Nephron progenitor cell (in vitro differentiated cells): Measurements from ENCODE around the gene S1PR3.

Source experiments
- DNase-seq: peaks from one replicate; pipeline ENCODE4 v3.0.0; 2021
- H3K27ac Mint-ChIP-seq: 2 replicates; pipeline ENCODE4 v1.8.0; 2021; ENCODE audit warnings: mild to moderate bottlenecking, moderate library complexity, mixed read lengths
- H3K27me3 Mint-ChIP-seq: 2 replicates; pipeline ENCODE4 v1.8.0; 2021; ENCODE audit warnings: mild to moderate bottlenecking, low read depth, mixed read lengths; ENCODE audit not compliant: poor library complexity
- H3K36me3 Mint-ChIP-seq: 2 replicates; pipeline ENCODE4 v1.8.0; 2021; ENCODE audit warnings: low read depth, mixed read lengths
- H3K4me1 Mint-ChIP-seq: 2 replicates; pipeline ENCODE4 v1.8.0; 2021; ENCODE audit warnings: mixed read lengths
- H3K4me3 Mint-ChIP-seq: 2 replicates; pipeline ENCODE4 v1.8.0; 2021; ENCODE audit warnings: mild to moderate bottlenecking, moderate library complexity, mixed read lengths
- H3K9me3 Mint-ChIP-seq: 2 replicates; pipeline ENCODE4 v1.8.0; 2021; ENCODE audit warnings: mild to moderate bottlenecking, moderate library complexity, mixed read lengths
- TF ChIP-seq, protein P1 (sequence below): fragments of 200-600 bp; sonication (generic); IDR thresholded peaks from 2 replicates; pipeline ENCODE4 v1.5.0; 2021; ENCODE audit warnings: antibody characterized with exemption

Gene S1PR3

GRCh38 chr9:89000973-89001916 is 10.0 kb downstream of the S1PR3 start:
- Mint-ChIP-seq H3K27me3 (no peaks in the 10 kb centered on the region), H3K4me3 (peak overlapping the region; percentile 44), H3K9me3 (no peaks in the 10 kb centered on the region), H3K36me3 (peaks cover 56% of the 10 kb centered on the region), H3K27ac (no peak overlapping the region), H3K4me1 (peaks cover 53% of the 10 kb centered on the region)
- TF ChIP-seq, protein P1, sequence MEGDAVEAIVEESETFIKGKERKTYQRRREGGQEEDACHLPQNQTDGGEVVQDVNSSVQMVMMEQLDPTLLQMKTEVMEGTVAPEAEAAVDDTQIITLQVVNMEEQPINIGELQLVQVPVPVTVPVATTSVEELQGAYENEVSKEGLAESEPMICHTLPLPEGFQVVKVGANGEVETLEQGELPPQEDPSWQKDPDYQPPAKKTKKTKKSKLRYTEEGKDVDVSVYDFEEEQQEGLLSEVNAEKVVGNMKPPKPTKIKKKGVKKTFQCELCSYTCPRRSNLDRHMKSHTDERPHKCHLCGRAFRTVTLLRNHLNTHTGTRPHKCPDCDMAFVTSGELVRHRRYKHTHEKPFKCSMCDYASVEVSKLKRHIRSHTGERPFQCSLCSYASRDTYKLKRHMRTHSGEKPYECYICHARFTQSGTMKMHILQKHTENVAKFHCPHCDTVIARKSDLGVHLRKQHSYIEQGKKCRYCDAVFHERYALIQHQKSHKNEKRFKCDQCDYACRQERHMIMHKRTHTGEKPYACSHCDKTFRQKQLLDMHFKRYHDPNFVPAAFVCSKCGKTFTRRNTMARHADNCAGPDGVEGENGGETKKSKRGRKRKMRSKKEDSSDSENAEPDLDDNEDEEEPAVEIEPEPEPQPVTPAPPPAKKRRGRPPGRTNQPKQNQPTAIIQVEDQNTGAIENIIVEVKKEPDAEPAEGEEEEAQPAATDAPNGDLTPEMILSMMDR, result peak; percentile 74
- peak; percentile 93 for DNase-seq

DNA sequence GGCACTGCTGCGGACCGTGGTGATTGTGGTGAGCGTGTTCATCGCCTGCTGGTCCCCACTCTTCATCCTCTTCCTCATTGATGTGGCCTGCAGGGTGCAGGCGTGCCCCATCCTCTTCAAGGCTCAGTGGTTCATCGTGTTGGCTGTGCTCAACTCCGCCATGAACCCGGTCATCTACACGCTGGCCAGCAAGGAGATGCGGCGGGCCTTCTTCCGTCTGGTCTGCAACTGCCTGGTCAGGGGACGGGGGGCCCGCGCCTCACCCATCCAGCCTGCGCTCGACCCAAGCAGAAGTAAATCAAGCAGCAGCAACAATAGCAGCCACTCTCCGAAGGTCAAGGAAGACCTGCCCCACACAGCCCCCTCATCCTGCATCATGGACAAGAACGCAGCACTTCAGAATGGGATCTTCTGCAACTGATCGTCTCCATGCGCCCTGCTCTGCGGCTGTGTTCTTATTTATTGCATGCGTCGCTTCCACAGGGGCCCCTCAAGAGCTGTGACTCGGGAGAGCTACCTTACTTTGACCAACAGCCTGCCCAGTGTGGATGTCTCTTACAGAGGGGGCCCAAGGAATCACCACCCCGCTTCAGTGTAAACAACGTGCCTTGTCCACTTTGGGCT is 10.8 kb downstream of the S1PR3 start:
- Mint-ChIP-seq H3K36me3 (peaks cover 52% of the 10 kb centered on the region), H3K4me1 (peaks cover 46% of the 10 kb centered on the region), H3K27me3 (no peaks in the 10 kb centered on the region), H3K9me3 (no peaks in the 10 kb centered on the region), H3K27ac (no peak overlapping the region), H3K4me3 (peak overlapping the region; percentile 22)
- TF ChIP-seq, protein P1, result no peak
- DNase-seq, result no peak

DNA sequence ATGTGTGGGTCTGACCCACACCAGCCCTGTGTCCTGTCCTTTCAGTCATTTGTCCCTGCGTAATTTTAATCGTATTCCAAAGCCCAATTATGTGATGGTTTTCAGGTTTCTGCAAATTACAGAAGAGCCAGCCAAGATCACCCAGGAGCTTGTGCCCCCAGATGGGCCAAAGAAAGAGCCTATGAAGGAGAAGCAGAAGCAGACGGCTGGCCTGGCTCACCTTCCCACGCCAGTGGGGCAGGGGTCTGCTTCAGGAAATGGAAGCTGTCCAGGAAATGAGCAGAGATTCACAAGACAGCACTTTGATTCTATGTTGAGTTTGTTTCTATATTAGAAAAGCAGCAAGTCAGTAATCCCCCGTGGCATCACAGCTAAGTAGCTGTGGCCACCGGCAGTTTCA is 11.7 kb downstream of the S1PR3 start:
- no peak for DNase-seq
- Mint-ChIP-seq H3K27me3 (no peaks in the 10 kb centered on the region), H3K4me1 (peaks cover 39% of the 10 kb centered on the region), H3K9me3 (no peaks in the 10 kb centered on the region), H3K36me3 (peaks cover 56% of the 10 kb centered on the region), H3K4me3 (no peak overlapping the region), H3K27ac (no peak overlapping the region)
- TF ChIP-seq, protein P1, result no peak

GRCh38 chr9:89005323-89005722 is 14.1 kb downstream of the S1PR3 start:
- Mint-ChIP-seq H3K36me3 (peaks cover 51% of the 10 kb centered on the region), H3K27ac (no peak overlapping the region), H3K4me3 (no peak overlapping the region), H3K4me1 (peaks cover 23% of the 10 kb centered on the region), H3K27me3 (peaks cover 3% of the 10 kb centered on the region), H3K9me3 (no peaks in the 10 kb centered on the region)
- TF ChIP-seq, protein P1, result no peak
- DNase-seq, result no peak

DNA sequence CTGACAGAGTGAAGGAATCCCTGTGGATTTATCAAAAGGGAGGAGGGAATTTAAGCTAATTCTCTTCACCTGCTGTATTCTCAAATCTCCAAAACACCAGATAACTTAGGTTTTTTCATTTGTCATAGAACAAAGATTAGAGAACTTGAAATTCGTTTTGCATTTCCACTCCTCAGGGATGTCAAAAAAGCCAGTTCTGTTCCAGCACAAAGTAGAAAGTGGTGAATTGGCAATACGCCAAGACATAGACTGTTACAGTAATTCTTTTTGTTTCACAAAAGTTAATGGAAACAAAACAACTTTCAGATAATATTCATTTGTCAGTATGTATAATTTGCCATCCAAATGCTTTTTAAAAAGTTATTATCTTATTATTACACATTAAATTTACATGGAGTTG is 15.0 kb downstream of the S1PR3 start:
- DNase-seq, result no peak
- Mint-ChIP-seq H3K4me3 (no peak overlapping the region), H3K9me3 (no peaks in the 10 kb centered on the region), H3K27ac (no peak overlapping the region), H3K36me3 (peaks cover 47% of the 10 kb centered on the region), H3K27me3 (peaks cover 3% of the 10 kb centered on the region), H3K4me1 (peaks cover 13% of the 10 kb centered on the region)
- TF ChIP-seq, protein P1, result no peak
